HL-60/S4 treated with retinoic acid at 250 ng/mL for 4 days and 3 days (cell line): ENCODE data around the gene ADGRV1.

Experiments used
- in situ Hi-C: fragments of 300-500 bp; cut with MboI; formaldehyde crosslinking; loops from 2 replicates; pipeline ENCODE4 v1.7.0; 2022; ENCODE audit warnings: low sequenced_read_pairs

The ADGRV1 gene

GRCh38 chr5:90866915-90867731 lies 308.5 kb downstream of the ADGRV1 start:
- in situ Hi-C loops, result no loop called here

DNA sequence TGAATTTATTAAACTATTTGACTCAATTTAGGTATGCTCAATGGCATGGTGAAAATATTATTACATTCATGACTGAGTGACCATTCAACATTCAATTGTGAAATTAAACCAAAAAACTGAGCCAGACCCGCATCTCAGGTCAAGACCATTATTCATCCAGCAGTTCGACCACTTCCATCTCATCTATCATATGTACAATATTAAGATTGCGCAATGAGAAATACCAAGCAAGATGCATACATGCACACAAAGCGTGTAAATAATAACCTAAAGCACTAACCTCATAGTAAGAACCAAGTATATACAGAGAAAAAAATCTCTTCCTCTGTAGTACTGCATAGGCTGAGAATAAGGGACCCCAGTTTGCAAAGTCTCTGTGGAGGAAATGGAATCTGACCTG lies 310.2 kb downstream of the ADGRV1 start:
- in situ Hi-C loops, result no loop called here

GRCh38 chr5:90871391-90871991 lies 312.9 kb downstream of the ADGRV1 start:
- in situ Hi-C loops, result no loop called here

- in situ Hi-C loops, result no loop called here
Observed at GRCh38 chr5:90873033-90873517, 314.5 kb downstream of the ADGRV1 start.

GRCh38 chr5:90874066-90874465 lies 315.5 kb downstream of the ADGRV1 start:
- in situ Hi-C loops, result no loop called here

DNA sequence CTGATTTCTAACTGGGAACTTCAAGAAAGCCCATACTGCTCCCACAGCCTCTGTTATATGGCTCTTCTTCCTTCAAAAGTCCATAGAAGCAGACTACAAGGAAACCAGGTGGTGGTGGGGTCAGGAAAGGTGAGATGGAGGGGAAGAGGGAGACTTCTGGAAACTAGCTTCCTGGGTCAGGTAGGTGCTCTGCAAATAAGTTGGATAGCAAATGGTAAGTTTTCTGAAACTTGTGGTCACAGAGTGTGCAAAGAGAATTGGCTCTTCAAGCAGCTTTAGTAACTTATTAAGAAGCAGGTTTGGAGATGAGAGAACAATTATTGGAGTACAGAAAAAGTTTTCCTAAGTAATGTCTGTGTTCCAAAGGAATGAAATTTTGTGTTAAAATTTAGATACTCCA lies 316.9 kb downstream of the ADGRV1 start:
- in situ Hi-C loops, result no loop called here

DNA sequence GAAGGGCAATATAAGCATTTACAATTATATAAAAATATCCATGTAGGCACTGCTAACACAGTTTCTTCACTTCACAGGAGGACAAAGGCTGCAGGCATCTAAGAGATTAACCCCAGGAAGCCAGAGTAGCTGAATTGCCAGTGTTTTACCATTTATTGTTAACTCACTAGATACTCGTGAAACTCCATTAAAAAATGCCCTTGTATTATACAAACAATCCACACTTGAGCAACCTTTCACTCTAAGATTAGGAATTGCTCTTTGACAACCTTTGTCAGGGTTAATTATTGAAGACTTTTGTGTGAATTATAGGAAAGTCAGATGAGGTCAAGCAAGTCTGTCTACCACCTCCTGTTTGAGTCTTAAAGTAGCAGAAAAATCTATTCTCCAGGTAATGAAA lies 317.8 kb downstream of the ADGRV1 start:
- in situ Hi-C loops, result no loop called here

- in situ Hi-C loops, result no loop called here
Observed at GRCh38 chr5:90877049-90877448, 318.5 kb downstream of the ADGRV1 start.

- in situ Hi-C loops, result no loop called here
Observed at GRCh38 chr5:90878081-90878480, 319.5 kb downstream of the ADGRV1 start.

- in situ Hi-C loops, result no loop called here
Observed at GRCh38 chr5:90878549-90879196, 320.1 kb downstream of the ADGRV1 start.

DNA sequence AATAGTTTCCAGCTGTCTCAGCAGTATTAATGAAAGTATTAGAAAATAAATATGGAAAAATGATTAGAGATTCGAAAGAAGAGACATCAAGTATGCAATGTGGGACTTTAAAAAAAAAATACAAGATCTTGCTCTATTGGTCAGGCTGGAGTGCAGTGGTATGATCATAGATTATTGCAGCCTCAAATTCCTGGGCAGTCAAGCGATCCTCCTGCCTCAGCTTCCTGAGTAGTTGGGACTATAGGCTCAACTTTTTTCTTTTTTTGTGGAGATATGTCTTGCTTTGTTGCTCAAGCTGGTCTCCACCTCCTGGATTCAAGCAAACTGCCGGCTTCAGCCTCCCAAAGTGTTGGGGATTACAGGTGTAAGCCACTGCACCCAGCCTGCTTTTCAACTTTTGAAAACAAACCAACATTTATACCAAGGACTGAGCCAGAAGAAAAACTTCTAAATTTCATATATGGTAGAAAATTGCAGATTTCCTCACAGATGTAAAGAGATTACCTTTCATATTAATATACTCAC lies 323.1 kb downstream of the ADGRV1 start:
- in situ Hi-C loops, result no loop called here

DNA sequence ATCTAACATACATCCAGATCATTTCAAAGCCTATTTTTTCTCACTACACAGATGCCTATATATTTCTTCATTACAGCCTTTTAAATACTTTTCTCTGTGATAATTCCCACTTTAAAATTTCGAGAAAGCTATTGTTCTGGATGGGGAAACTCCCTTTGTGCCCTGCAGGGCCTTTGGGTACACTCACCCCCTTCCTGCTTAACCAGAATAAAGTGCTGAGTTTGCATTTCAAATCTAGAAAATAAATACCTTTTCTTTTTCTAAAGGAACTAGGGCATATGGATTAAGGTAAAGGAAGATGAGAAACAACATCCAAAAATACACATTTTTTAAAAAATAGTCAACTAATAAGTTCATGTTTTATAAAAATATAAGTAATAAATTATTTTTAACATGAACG lies 323.9 kb downstream of the ADGRV1 start:
- in situ Hi-C loops, result no loop called here

GRCh38 chr5:90885180-90885868 lies 326.7 kb downstream of the ADGRV1 start:
- in situ Hi-C loops, result no loop called here

DNA sequence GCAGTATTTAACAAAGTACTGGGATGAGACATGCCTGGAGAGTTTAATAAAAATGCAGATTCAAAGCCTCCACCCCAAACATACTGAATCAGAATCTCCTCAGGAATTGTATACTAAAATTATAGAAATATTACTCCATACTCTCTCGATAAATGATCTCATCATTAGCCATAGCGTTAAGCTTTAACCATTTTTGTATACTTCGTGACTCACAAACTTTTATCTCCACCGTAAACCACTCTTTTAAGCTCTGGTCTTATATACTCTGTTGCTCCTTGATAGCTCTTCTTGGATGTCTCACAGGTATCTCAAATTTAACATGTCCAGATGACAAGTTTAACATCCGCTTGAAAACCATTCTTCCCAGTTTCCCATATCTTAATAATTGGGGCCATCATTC lies 327.8 kb downstream of the ADGRV1 start:
- in situ Hi-C loops, result no loop called here

DNA sequence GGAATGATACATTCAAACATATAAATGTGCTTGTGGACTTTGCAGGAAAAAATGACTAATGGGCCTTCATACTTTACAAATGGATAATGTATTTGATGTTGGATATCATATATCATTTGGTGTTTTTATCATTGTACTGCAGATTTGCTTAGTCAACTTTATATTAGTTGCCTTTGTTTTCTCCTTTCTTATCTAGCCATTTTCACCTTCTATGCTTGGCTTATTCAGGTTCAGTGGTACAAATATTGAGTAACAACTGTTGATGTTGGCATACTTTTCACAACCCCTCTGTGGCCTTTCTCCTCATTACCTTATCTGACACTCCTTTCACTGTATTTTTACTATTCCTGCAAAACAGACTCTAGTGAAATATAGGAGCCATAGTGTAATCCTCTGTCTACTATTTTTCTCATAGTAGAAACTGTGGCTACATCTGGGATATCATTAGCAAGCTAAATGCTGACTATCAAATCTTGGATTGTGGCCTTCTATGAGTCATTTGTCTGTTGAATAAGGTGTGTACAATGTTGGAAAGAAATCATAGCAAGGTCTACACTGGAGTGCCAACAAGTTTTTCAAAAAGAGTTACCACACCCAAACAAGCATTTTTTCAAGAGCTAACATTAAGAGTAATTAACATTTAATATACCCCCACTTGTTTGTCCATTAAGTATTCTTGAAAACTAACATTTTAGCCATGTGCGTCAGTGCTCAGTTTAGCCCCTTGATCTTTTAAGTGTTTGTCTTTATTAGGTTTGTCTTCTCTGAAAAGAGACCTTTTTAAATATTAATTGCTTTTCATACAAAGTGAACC lies 330.1 kb downstream of the ADGRV1 start:
- in situ Hi-C loops, result no loop called here

- in situ Hi-C loops, result no loop called here
Observed at GRCh38 chr5:90889325-90889600, 330.7 kb downstream of the ADGRV1 start.

GRCh38 chr5:90890180-90890579 lies 331.6 kb downstream of the ADGRV1 start:
- in situ Hi-C loops, result no loop called here

DNA sequence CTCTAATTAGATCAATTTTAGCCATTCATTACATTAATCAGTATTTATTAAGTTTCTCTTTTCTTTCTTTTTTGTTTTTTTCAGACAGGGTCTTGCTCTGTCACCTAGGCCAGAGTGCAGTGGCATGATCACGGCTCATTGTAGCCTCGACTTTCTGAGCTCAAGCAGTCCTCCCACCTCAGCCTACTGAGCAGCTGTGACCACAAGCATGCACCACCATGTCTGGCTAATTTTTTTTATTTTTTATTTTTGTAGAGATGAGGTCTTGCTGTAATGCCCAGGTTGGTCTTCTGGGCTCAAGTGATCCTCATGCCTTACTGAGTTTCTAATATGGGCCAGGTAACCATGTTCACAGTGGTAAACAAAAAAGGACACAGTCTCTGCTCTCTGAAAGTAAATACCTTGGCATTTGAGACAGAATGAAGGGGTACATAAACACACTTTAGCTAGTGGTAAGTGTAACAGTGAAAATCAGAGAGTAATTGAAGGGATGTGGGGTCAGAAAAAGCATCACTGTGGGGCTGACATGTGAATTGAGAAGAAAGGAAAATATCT lies 336.3 kb downstream of the ADGRV1 start:
- in situ Hi-C loops, result no loop called here

DNA sequence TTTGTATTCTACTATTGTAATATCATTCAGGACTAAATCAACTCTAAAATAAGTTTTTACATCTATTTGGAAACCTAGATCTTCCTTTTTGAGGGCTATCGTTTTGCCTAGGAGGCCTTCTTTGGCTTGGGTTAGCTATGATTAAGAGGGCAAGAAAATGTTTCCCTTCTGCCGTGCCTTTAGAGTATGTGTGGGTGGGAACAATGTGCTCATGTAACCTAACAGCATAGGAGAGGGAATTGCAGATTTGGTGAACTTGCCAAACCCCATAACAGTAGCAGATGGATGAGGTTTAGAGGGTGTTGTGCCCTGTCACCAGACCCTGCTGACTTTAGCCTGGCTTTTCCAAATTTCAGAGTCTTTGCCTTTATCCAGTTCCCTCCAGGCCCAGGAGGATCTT lies 339.0 kb downstream of the ADGRV1 start:
- in situ Hi-C loops, result no loop called here

DNA sequence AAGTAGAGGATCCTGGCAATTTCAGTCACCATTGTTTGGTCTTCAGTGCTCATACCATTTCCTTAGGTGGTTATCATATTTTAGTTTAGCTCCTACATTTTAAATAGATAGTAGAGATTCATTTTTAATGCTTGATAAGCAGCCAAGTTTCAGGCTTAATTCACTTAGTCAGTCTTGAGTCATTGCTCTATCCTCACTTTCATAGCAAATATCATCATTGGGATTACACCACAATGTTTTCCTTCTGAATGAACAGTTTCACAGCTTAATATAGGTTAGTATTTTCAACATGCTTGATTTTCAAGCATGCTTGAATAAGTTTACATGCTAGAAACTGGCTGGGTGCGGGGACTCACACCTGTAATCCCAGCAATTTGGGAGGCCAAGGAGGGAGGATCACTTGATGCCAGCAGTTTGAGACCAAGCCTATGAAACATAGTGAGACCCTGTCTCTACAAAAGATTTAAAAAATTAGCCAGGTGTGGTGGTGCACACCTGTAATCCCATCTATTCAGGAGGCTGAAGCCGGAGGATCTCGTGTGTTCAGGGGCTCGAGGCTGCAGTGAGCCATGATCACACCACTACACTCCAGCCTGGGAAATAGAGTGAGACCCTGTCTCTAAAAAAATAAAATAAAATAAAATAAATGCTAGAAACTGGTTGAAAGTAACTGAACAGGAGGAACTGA lies 339.9 kb downstream of the ADGRV1 start:
- in situ Hi-C loops, result no loop called here
